Ovary (tissue), 3 donors: ENCODE measurements around the gene CNOT3.

ENCODE experiments used
- CTCF ChIP-seq, 3 donors: fragments of 450-650 bp in 2 of 3; fragments of 200-600 bp in 1 of 3; IDR thresholded peaks; one replicate each; pipeline versions ENCODE4 v1.5.1 to v1.8.0; 2016 to 2022; ENCODE audit warnings: antibody characterized with exemption in 3 of 3, mild to moderate bottlenecking in 1 of 3
- POLR2A ChIP-seq: fragments of 450-650 bp; IDR thresholded peaks from one replicate; pipeline ENCODE4 v1.6.1; 2017; ENCODE audit warnings: antibody characterized with exemption, mild to moderate bottlenecking, moderate library complexity
- donor health status: DM: no; HTN: no; CAD: no.

DNA sequence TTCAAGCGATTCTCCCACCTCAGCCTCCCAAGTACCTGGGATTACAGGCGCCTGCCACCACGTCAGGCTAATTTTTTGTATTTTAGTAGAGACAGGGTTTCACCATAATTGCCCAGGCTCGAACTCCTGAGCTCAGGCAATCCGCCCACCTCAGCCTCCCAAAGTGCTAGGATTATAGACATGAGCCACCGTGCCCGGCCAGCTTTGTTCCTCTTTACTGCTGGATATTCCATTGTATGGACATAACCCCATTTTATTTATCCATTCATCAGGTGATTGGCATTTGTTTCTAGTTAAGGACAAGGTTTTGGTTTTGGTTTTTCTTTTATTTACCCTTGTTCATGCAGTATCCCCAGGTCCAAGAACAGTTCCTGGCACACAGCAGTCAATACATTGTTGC lies 59.0 kb downstream of the CNOT3 start:
- TF ChIP-seq CTCF (IDR thresholded peaks at IDR 0.05) (no peak), POLR2A (no peak)
